Gastroesophageal sphincter (tissue), 4 donors: Measurements from ENCODE around the gene PLXNA1. TPM values are rescaled to one million over a fixed set of nuclear protein-coding genes. Genes with fewer than 3 reads are reported as not detected.
A peak's percentile ranks its signal among the peaks of the same experiment; 100 is the strongest.

Experiments
- ATAC-seq: fragments of 150-250 bp; one replicate; pipeline ENCODE4 v1.9.1; 2016; ENCODE audit warnings: mild to moderate bottlenecking, moderate library complexity
- H3K27ac ChIP-seq, 4 donors: fragments of 200-600 bp; sonication (generic) in 3 of 4; 1 replicate in 3 of 4; 2 replicates in 1 of 4; pipeline ENCODE4 v1.5.1; 2016 to 2019
- H3K27me3 ChIP-seq: fragments of 200-600 bp; sonication (generic); one replicate; pipeline ENCODE4 v1.5.1; 2019
- H3K36me3 ChIP-seq, 2 donors: fragments of 200-600 bp; sonication (generic); one replicate each; pipeline ENCODE4 v1.5.1; 2019; ENCODE audit warnings: control low read depth in 1 of 2
- H3K4me1 ChIP-seq, 3 donors: fragments of 200-600 bp; sonication (generic); 1 replicate in 2 of 3; 2 replicates in 1 of 3; pipeline ENCODE4 v1.5.1; 2016 to 2019; ENCODE audit warnings: control low read depth in 2 of 3
- H3K4me3 ChIP-seq, 2 donors: fragments of 200-600 bp; sonication (generic); one replicate each; pipeline ENCODE4 v1.5.1; 2019; ENCODE audit warnings: mild to moderate bottlenecking in 1 of 2, moderate library complexity in 1 of 2
- H3K9me3 ChIP-seq, 3 donors: fragments of 200-600 bp; sonication (generic); one replicate each; pipeline ENCODE4 v1.5.1; 2017 to 2019; ENCODE audit warnings: control low read depth in 2 of 3
- CTCF ChIP-seq, 4 experiments: fragments of 200-600 bp in 2 of 4; fragments of 450-650 bp in 2 of 4; sonication (generic) in 1 of 4; IDR thresholded peaks; one replicate each; pipeline ENCODE4 v1.5.1; 2017 to 2019; ENCODE audit warnings: antibody characterized with exemption in 4 of 4, mild to moderate bottlenecking in 2 of 4, moderate library complexity in 2 of 4
- EP300 ChIP-seq: sonication (generic); formaldehyde crosslinking; IDR thresholded peaks from one replicate; pipeline ENCODE4 v1.6.1; 2017; ENCODE audit warnings: antibody characterized with exemption, mild to moderate bottlenecking
- POLR2A ChIP-seq, 2 donors: fragments of 450-650 bp; IDR thresholded peaks; one replicate each; pipeline ENCODE4 v1.6.1; 2017; ENCODE audit warnings: antibody characterized with exemption in 2 of 2, mild to moderate bottlenecking in 2 of 2, moderate library complexity in 1 of 2
- POLR2AphosphoS5 ChIP-seq: sonication (generic); formaldehyde crosslinking; IDR thresholded peaks from one replicate; pipeline ENCODE4 v1.6.1; 2017; ENCODE audit warnings: antibody characterized with exemption
- WGBS, 2 donors: methylation state at CpG; one replicate each; pipeline ENCODE4 v1.1.5; 2018; ENCODE audit warnings: low coverage in 1 of 2; 5-methylcytosine and 5-hydroxymethylcytosine counted together
- total RNA-seq, 4 donors: library from RNA; depleted of rRNA; stranded (reverse); fragments of >200 nt; gene quantifications; one replicate each; pipeline ENCODE4 v1.1.0, GENCODE V29; 2016

The PLXNA1 gene
- total RNA-seq, 4 donors from 2014 or later, result 20.1 to 86.7 (median 31.9) TPM

- peak overlapping the region in 3 of 4 donors; percentile 43 to 81 (median 47) for H3K27ac ChIP-seq
- TF ChIP-seq POLR2AphosphoS5, result no peak
- TF ChIP-seq POLR2A (IDR thresholded peaks at IDR 0.05), result no peak
- TF ChIP-seq CTCF (IDR thresholded peaks at IDR 0.05), result peak in 1 of 4 experiments; percentile 1
Observed at GRCh38 chr3:126983653-126984390, 907 bp downstream of the PLXNA1 start.

GRCh38 chr3:126984391-126985131 is 1.6 kb downstream of the PLXNA1 start:
- peaks cover 11% of the 10 kb centered on the region for H3K27me3 ChIP-seq
- H3K27ac ChIP-seq, result peak overlapping the region in 1 of 4 donors; percentile 81
- peak overlapping the region; percentile 77 to 91 for H3K4me3 ChIP-seq
- TF ChIP-seq POLR2A (IDR thresholded peaks at IDR 0.05) (no peak), POLR2AphosphoS5 (no peak), CTCF (IDR thresholded peaks at IDR 0.05) (no peak), EP300 (no peak)
- peaks cover 0 to 14% of the 10 kb centered on the region in 2 donors for H3K36me3 ChIP-seq
- H3K9me3 ChIP-seq, result no peaks in the 10 kb centered on the region
- peaks cover 0 to 56% (median 29%) of the 10 kb centered on the region in 3 donors for H3K4me1 ChIP-seq
- WGBS, 2 donors, result no CpG with 5 or more reads among the region's 21 CpGs
- no peak for ATAC-seq

More at GRCh38 chr3:126983653-126984390, 907 bp downstream of the PLXNA1 start:
- Histone ChIP-seq H3K36me3 (peaks cover 0 to 6% of the 10 kb centered on the region in 2 donors), H3K4me3 (peak overlapping the region; percentile 77 to 91), H3K4me1 (peaks cover 0 to 54% (median 29%) of the 10 kb centered on the region in 3 donors), H3K9me3 (no peaks in the 10 kb centered on the region), H3K27me3 (peaks cover 16% of the 10 kb centered on the region)
- 0 to 21% methylated on average over 4 to 9 of the region's 61 CpGs for WGBS, 2 donors
- peak; percentile 0 for ATAC-seq

GRCh38 chr3:126985132-126985985 is 2.4 kb downstream of the PLXNA1 start:
- Histone ChIP-seq H3K4me1 (peaks cover 0 to 63% (median 29%) of the 10 kb centered on the region in 3 donors), H3K27ac (peak overlapping the region in 1 of 4 donors; percentile 81), H3K36me3 (peaks cover 0 to 22% of the 10 kb centered on the region in 2 donors), H3K9me3 (no peaks in the 10 kb centered on the region), H3K27me3 (peaks cover 7% of the 10 kb centered on the region), H3K4me3 (no peak overlapping the region)
- ATAC-seq, result no peak
- 75% methylated on average over 8 of the region's 17 CpGs; no CpG with 5 or more reads in 1 of the 2 donors for WGBS, 2 donors
- TF ChIP-seq POLR2AphosphoS5, result no peak
- TF ChIP-seq POLR2A (IDR thresholded peaks at IDR 0.05), result no peak
- no peak for TF ChIP-seq CTCF (IDR thresholded peaks at IDR 0.05)
- no peak for TF ChIP-seq EP300

DNA sequence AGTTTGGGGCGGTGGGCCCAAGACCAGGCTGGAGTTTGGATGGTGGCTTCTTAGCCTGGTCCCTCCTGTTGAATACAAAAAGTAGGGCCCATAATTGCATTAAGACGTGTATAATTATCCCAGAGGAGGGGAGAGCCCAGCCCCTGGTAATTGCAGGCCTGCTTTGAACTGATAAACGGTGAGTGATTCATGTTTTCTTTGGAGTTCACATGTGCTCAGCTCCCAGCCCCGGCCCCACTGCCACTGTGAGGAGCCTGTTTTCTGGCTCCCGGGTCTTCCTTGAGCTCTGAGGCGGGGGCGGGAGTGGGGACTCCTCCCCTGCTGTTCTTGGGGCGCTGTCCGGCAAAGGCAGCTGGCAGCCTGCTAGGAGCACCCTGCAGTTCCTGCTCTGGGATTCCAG is 3.1 kb downstream of the PLXNA1 start:
- WGBS, 2 donors, result no CpG with 5 or more reads among the region's 9 CpGs
- Histone ChIP-seq H3K9me3 (no peaks in the 10 kb centered on the region), H3K4me1 (peaks cover 0 to 69% (median 29%) of the 10 kb centered on the region in 3 donors), H3K4me3 (no peak overlapping the region), H3K27ac (no peak overlapping the region), H3K36me3 (peaks cover 0 to 28% of the 10 kb centered on the region in 2 donors), H3K27me3 (peaks cover under 1% of the 10 kb centered on the region)
- TF ChIP-seq POLR2A (IDR thresholded peaks at IDR 0.05), result no peak
- no peak for TF ChIP-seq POLR2AphosphoS5
- TF ChIP-seq EP300, result no peak
- TF ChIP-seq CTCF (IDR thresholded peaks at IDR 0.05), result no peak
- no peak for ATAC-seq
